ENCODE measurements around the gene NSD1.

Gene NSD1

GRCh38 chr5:177111720-177112394 is 21.7 kb upstream of the NSD1 start:
- Mint-ChIP-seq H3K9me3 (no peaks in the 10 kb centered on the region), H3K27me3 (ENCODE audit: low read depth) (no peaks in the 10 kb centered on the region), H3K36me3 (ENCODE audit: low read depth) (peaks cover 2% of the 10 kb centered on the region), H3K4me3 (no peak overlapping the region), H3K4me1 (ENCODE audit: low read depth) (peaks cover 22% of the 10 kb centered on the region), H3K27ac (no peak overlapping the region)
- DNase-seq (ENCODE audit: low spot score), result peak; percentile 42

- no peak for DNase-seq (ENCODE audit: low spot score)
- no peak overlapping the region for H3K27ac Mint-ChIP-seq
- no peaks in the 10 kb centered on the region for H3K9me3 Mint-ChIP-seq
- peaks cover 25% of the 10 kb centered on the region for H3K4me1 Mint-ChIP-seq (ENCODE audit: low read depth)
- H3K27me3 Mint-ChIP-seq (ENCODE audit: low read depth), result no peaks in the 10 kb centered on the region
- H3K36me3 Mint-ChIP-seq (ENCODE audit: low read depth), result peaks cover 2% of the 10 kb centered on the region
- no peak overlapping the region for H3K4me3 Mint-ChIP-seq
Observed at GRCh38 chr5:177112589-177113220, 20.9 kb upstream of the NSD1 start.

GRCh38 chr5:177113566-177114424 is 19.8 kb upstream of the NSD1 start:
- Mint-ChIP-seq H3K27me3 (ENCODE audit: low read depth) (no peaks in the 10 kb centered on the region), H3K4me3 (no peak overlapping the region), H3K9me3 (no peaks in the 10 kb centered on the region), H3K27ac (peak overlapping the region; percentile 44), H3K36me3 (ENCODE audit: low read depth) (peaks cover 2% of the 10 kb centered on the region), H3K4me1 (ENCODE audit: low read depth) (peaks cover 26% of the 10 kb centered on the region)
- DNase-seq (ENCODE audit: low spot score), result peak; percentile 61

- H3K4me3 Mint-ChIP-seq, result peak overlapping the region; percentile 72
- no peaks in the 10 kb centered on the region for H3K27me3 Mint-ChIP-seq (ENCODE audit: low read depth)
- peaks cover 23% of the 10 kb centered on the region for H3K4me1 Mint-ChIP-seq (ENCODE audit: low read depth)
- H3K27ac Mint-ChIP-seq, result peak overlapping the region; percentile 81
- no peaks in the 10 kb centered on the region for H3K9me3 Mint-ChIP-seq
- DNase-seq (ENCODE audit: low spot score), result peak; percentile 82
- peaks cover 2% of the 10 kb centered on the region for H3K36me3 Mint-ChIP-seq (ENCODE audit: low read depth)
Observed at GRCh38 chr5:177116631-177117373, 16.8 kb upstream of the NSD1 start.

GRCh38 chr5:177117441-177118045 is 16.0 kb upstream of the NSD1 start:
- DNase-seq (ENCODE audit: low spot score), result no peak
- no peaks in the 10 kb centered on the region for H3K27me3 Mint-ChIP-seq (ENCODE audit: low read depth)
- H3K9me3 Mint-ChIP-seq, result no peaks in the 10 kb centered on the region
- H3K4me3 Mint-ChIP-seq, result no peak overlapping the region
- H3K27ac Mint-ChIP-seq, result no peak overlapping the region
- H3K4me1 Mint-ChIP-seq (ENCODE audit: low read depth), result peaks cover 20% of the 10 kb centered on the region
- peaks cover 2% of the 10 kb centered on the region for H3K36me3 Mint-ChIP-seq (ENCODE audit: low read depth)

- DNase-seq (ENCODE audit: low spot score), result no peak
- Mint-ChIP-seq H3K27ac (no peak overlapping the region), H3K27me3 (ENCODE audit: low read depth) (no peaks in the 10 kb centered on the region), H3K36me3 (ENCODE audit: low read depth) (no peaks in the 10 kb centered on the region), H3K9me3 (no peaks in the 10 kb centered on the region), H3K4me3 (no peak overlapping the region), H3K4me1 (ENCODE audit: low read depth) (peaks cover 1% of the 10 kb centered on the region)
Observed at GRCh38 chr5:177122566-177122965, 11.0 kb upstream of the NSD1 start.

- DNase-seq (ENCODE audit: low spot score), result no peak
- no peaks in the 10 kb centered on the region for H3K9me3 Mint-ChIP-seq
- H3K4me1 Mint-ChIP-seq (ENCODE audit: low read depth), result peaks cover 8% of the 10 kb centered on the region
- H3K27me3 Mint-ChIP-seq (ENCODE audit: low read depth), result no peaks in the 10 kb centered on the region
- H3K4me3 Mint-ChIP-seq, result no peak overlapping the region
- no peak overlapping the region for H3K27ac Mint-ChIP-seq
- no peaks in the 10 kb centered on the region for H3K36me3 Mint-ChIP-seq (ENCODE audit: low read depth)
Observed at GRCh38 chr5:177123789-177124485, 9.6 kb upstream of the NSD1 start.

- Mint-ChIP-seq H3K36me3 (ENCODE audit: low read depth) (no peaks in the 10 kb centered on the region), H3K27ac (no peak overlapping the region)
- DNase-seq (ENCODE audit: low spot score), result no peak
Observed at GRCh38 chr5:177124486-177124991, 9.0 kb upstream of the NSD1 start.

GRCh38 chr5:177126771-177127170 is 6.8 kb upstream of the NSD1 start:
- no peak for DNase-seq (ENCODE audit: low spot score)
- Mint-ChIP-seq H3K4me1 (ENCODE audit: low read depth) (peaks cover 22% of the 10 kb centered on the region), H3K36me3 (ENCODE audit: low read depth) (no peaks in the 10 kb centered on the region), H3K27ac (no peak overlapping the region), H3K4me3 (no peak overlapping the region), H3K9me3 (no peaks in the 10 kb centered on the region), H3K27me3 (ENCODE audit: low read depth) (no peaks in the 10 kb centered on the region)

More at GRCh38 chr5:177124486-177124991, 9.0 kb upstream of the NSD1 start:
- H3K4me3 Mint-ChIP-seq, result no peak overlapping the region
- H3K9me3 Mint-ChIP-seq, result no peaks in the 10 kb centered on the region
- no peaks in the 10 kb centered on the region for H3K27me3 Mint-ChIP-seq (ENCODE audit: low read depth)
- peaks cover 14% of the 10 kb centered on the region for H3K4me1 Mint-ChIP-seq (ENCODE audit: low read depth)

GRCh38 chr5:177128551-177128981 is 5.0 kb upstream of the NSD1 start:
- DNase-seq (ENCODE audit: low spot score), result no peak
- Mint-ChIP-seq H3K4me1 (ENCODE audit: low read depth) (peaks cover 22% of the 10 kb centered on the region), H3K27ac (peak overlapping the region; percentile 57), H3K36me3 (ENCODE audit: low read depth) (no peaks in the 10 kb centered on the region), H3K9me3 (no peaks in the 10 kb centered on the region), H3K4me3 (peak overlapping the region; percentile 49), H3K27me3 (ENCODE audit: low read depth) (no peaks in the 10 kb centered on the region)

GRCh38 chr5:177130211-177131018 is 3.2 kb upstream of the NSD1 start:
- H3K9me3 Mint-ChIP-seq, result no peaks in the 10 kb centered on the region
- H3K36me3 Mint-ChIP-seq (ENCODE audit: low read depth), result peaks cover 10% of the 10 kb centered on the region
- no peak overlapping the region for H3K4me3 Mint-ChIP-seq
- peaks cover 24% of the 10 kb centered on the region for H3K4me1 Mint-ChIP-seq (ENCODE audit: low read depth)
- no peaks in the 10 kb centered on the region for H3K27me3 Mint-ChIP-seq (ENCODE audit: low read depth)
- no peak overlapping the region for H3K27ac Mint-ChIP-seq
- no peak for DNase-seq (ENCODE audit: low spot score)

- DNase-seq (ENCODE audit: low spot score), result no peak
- Mint-ChIP-seq H3K27me3 (ENCODE audit: low read depth) (no peaks in the 10 kb centered on the region), H3K4me1 (ENCODE audit: low read depth) (peaks cover 28% of the 10 kb centered on the region), H3K9me3 (no peaks in the 10 kb centered on the region), H3K36me3 (ENCODE audit: low read depth) (peaks cover 13% of the 10 kb centered on the region), H3K4me3 (no peak overlapping the region), H3K27ac (no peak overlapping the region)
Observed at GRCh38 chr5:177131019-177131320, 2.6 kb upstream of the NSD1 start.

All from T-helper 2 cell treated with Interferon-gamma antibody and Interleukin-4, amounts not matched to agents 5 μg/mL and 100 μg/mL, for 36 hours (primary cell).